Spleen (tissue), 7 donors: ENCODE measurements around the gene MAN1C1.

Experiments
- CTCF ChIP-seq, 11 experiments: fragments of 200-600 bp in 7 of 11; fragments of 450-650 bp in 4 of 11; sonication (generic) in 4 of 11; IDR thresholded peaks in 8 of 11; conservative IDR thresholded peaks in 3 of 11; 1 replicate in 7 of 11; 2 replicates in 4 of 11; pipeline versions ENCODE4 v1.4.0 to v1.8.0; 2016 to 2021; ENCODE audit warnings: antibody characterized with exemption in 11 of 11, inconsistent platforms in 4 of 11, mild to moderate bottlenecking in 1 of 11
- POLR2AphosphoS5 ChIP-seq, 3 donors: sonication (generic); formaldehyde crosslinking; IDR thresholded peaks; one replicate each; pipeline ENCODE4 v1.5.1; 2017; ENCODE audit warnings: antibody characterized with exemption in 3 of 3
- donor health status: DM: no; HTN: no; CAD: no; lungs with moderate emphysema.
- donor health status: DM: no; HTN: no; CAD: no.
- donor health status: DM: no; HTN: no; CAD: no.

GRCh38 chr1:25757846-25758185, 141.2 kb downstream of the MAN1C1 start:
- TF ChIP-seq POLR2AphosphoS5 (IDR thresholded peaks at IDR 0.05) (no peak), CTCF (IDR thresholded peaks at IDR 0.05 in 8 of 11, conservative IDR thresholded peaks at IDR 0.05 in 3 of 11) (no peak)
